ENCODE results near the gene DQX1.
"Not testable (repeated sequence)": the region's sequence is repeated elsewhere in the genome, so short reads cannot be mapped to it uniquely, and the experiment has no call there.

- not testable (repeated sequence) for TF ChIP-seq CTCF, POLR2A, POLR2AphosphoS5, EP300 (IDR thresholded peaks at IDR 0.05)
Measured at GRCh38 chr2:74483675-74484164, 42.3 kb downstream of the DQX1 start.

Measured in suprapubic skin (tissue), 4 donors.